Endothelial cell of umbilical vein (primary cell): ENCODE data around the gene PDSS2.

Experiments
- CTCF ChIP-seq, 2 donors: IDR thresholded peaks; 1 replicate in 1 of 2; 2 replicates in 1 of 2; pipeline ENCODE4 v1.5.1; 2011; ENCODE audit warnings: low read length in 2 of 2, mild to moderate bottlenecking in 2 of 2, moderate library complexity in 2 of 2, control low read depth in 1 of 2, inconsistent platforms in 1 of 2, low read depth in 1 of 2; ENCODE audit not compliant: insufficient read depth in 1 of 2; ENCODE audit errors: extremely low read depth in 1 of 2
- POLR2AphosphoS5 ChIP-seq: IDR thresholded peaks from 2 replicates; pipeline ENCODE4 v1.6.1; 2012; ENCODE audit warnings: low read depth, mild to moderate bottlenecking, control low read depth, low read length, moderate library complexity; ENCODE audit not compliant: insufficient read depth

GRCh38 chr6:107266563-107266962 lies 192.8 kb downstream of the PDSS2 start:
- no peak for TF ChIP-seq CTCF (IDR thresholded peaks at IDR 0.05; ENCODE audit: extremely low read depth in 1 of 2, insufficient read depth in 1 of 2, low read depth in 1 of 2, low read length in 2 of 2)
- TF ChIP-seq POLR2AphosphoS5 = no peak
